IMR-90 (cell line): ENCODE measurements around the gene KCNQ1. TPM values are rescaled to one million over a fixed set of nuclear protein-coding genes. Genes with fewer than 3 reads are reported as not detected.

Experiments
- ATAC-seq: fragments of 200-7000 bp; cut with Tn5 transposase; 2 replicates; pipeline ENCODE4 v1.9.1; 2020; ENCODE audit warnings: low read depth, mild to moderate bottlenecking, moderate library complexity
- BruUV-seq: library from RNA; stranded (reverse); fragments of 400-500 nt; replicated peaks from 2 replicates; lab custom pipeline; 2021; lab: Mats Ljungman, UMichigan
- CTCF ChIA-PET: fragments of 300-600 bp; formaldehyde crosslinking; extraction: SDS; loops from one replicate; lab custom pipeline; 2021; ENCODE audit warnings: antibody characterized with exemption; lab: Yijun Ruan, JAX
- POLR2A ChIA-PET: fragments of 300-600 bp; sonication (Branson Sonifier 250); formaldehyde crosslinking; loops from one replicate; lab custom pipeline; 2022; ENCODE audit warnings: antibody characterized with exemption; ENCODE audit not compliant: unreplicated experiment; lab: Charles Lee
- DNase-seq: peaks from one replicate; pipeline ENCODE4 v3.0.0; 2013
- H2AFZ ChIP-seq: replicated peaks from 2 replicates; pipeline ENCODE3; 2013; ENCODE audit warnings: low read length, mild to moderate bottlenecking; ENCODE audit not compliant: poor library complexity
- H2AK5ac ChIP-seq: 2 replicates; pipeline ENCODE4 v1.6.1; 2013; ENCODE audit warnings: low read depth, low read length, inconsistent platforms
- H2AK9ac ChIP-seq: replicated peaks from 2 replicates; pipeline ENCODE3; 2013; ENCODE audit warnings: mild to moderate bottlenecking, low read depth, low read length, moderate library complexity; ENCODE audit not compliant: poor library complexity
- H2BK120ac ChIP-seq: 2 replicates; pipeline ENCODE4 v1.6.1; 2013; ENCODE audit warnings: low read depth, low read length, inconsistent platforms
- H2BK15ac ChIP-seq: 3 replicates; pipeline ENCODE4 v1.6.1; 2013; ENCODE audit warnings: low read depth, low read length, inconsistent platforms
- H2BK20ac ChIP-seq: 2 replicates; pipeline ENCODE4 v1.6.1; 2013; ENCODE audit warnings: low read depth, mild to moderate bottlenecking, inconsistent platforms, low read length, moderate library complexity
- H2BK5ac ChIP-seq: 2 replicates; pipeline ENCODE4 v1.6.1; 2013; ENCODE audit warnings: mild to moderate bottlenecking, low read depth, low read length, inconsistent platforms; ENCODE audit not compliant: poor library complexity, severe bottlenecking
- H3K14ac ChIP-seq: replicated peaks from 2 replicates; pipeline ENCODE4 v1.6.1; 2013; ENCODE audit warnings: low read depth, low read length, inconsistent platforms
- H3K18ac ChIP-seq: 2 replicates; pipeline ENCODE4 v1.6.1; 2013; ENCODE audit warnings: low read depth, low read length, control low read depth
- H3K23ac ChIP-seq: 2 replicates; pipeline ENCODE4 v1.6.1; 2013; ENCODE audit warnings: low read depth, low read length, inconsistent platforms
- H3K27ac ChIP-seq: 2 replicates; pipeline ENCODE4 v1.5.1; 2013; ENCODE audit warnings: mild to moderate bottlenecking, control low read depth, low read length; ENCODE audit not compliant: insufficient read depth
- H3K27me3 ChIP-seq: 2 replicates; pipeline ENCODE4 v1.6.1; 2013; ENCODE audit warnings: low read length; ENCODE audit not compliant: control insufficient read depth, insufficient read depth
- H3K36me3 ChIP-seq: 2 replicates; pipeline ENCODE4 v1.6.1; 2013; ENCODE audit warnings: low read length, mixed read lengths; ENCODE audit not compliant: control insufficient read depth, insufficient read depth
- H3K4ac ChIP-seq: 2 replicates; pipeline ENCODE4 v1.6.1; 2013; ENCODE audit warnings: low read depth, low read length, inconsistent platforms
- H3K4me1 ChIP-seq: 2 replicates; pipeline ENCODE4 v1.6.1; 2013; ENCODE audit warnings: low read length, mixed read lengths; ENCODE audit not compliant: control insufficient read depth, insufficient read depth
- H3K4me2 ChIP-seq: 2 replicates; pipeline ENCODE4 v1.6.1; 2013; ENCODE audit warnings: low read depth, mild to moderate bottlenecking, control low read depth, low read length, moderate library complexity
- H3K4me3 ChIP-seq: 2 replicates; pipeline ENCODE4 v1.5.1; 2013; ENCODE audit warnings: low read depth, mild to moderate bottlenecking, control low read depth, low read length, moderate library complexity; ENCODE audit not compliant: insufficient read depth
- H3K56ac ChIP-seq: 2 replicates; pipeline ENCODE4 v1.6.1; 2013; ENCODE audit warnings: low read length, inconsistent platforms; ENCODE audit not compliant: insufficient read depth; ENCODE audit errors: extremely low read depth
- H3K79me1 ChIP-seq, 2 experiments: 2 replicates each; pipeline ENCODE4 v1.6.1; 2013; ENCODE audit warnings: low read length in 2 of 2, inconsistent platforms in 1 of 2, low read depth in 1 of 2
- H3K9ac ChIP-seq: 2 replicates; pipeline ENCODE4 v1.6.1; 2013; ENCODE audit warnings: low read depth, low read length, control low read depth
- H3K9me1 ChIP-seq: 2 replicates; pipeline ENCODE4 v1.6.1; 2013; ENCODE audit warnings: low read length, inconsistent platforms; ENCODE audit not compliant: insufficient read depth
- H3K9me3 ChIP-seq: 2 replicates; pipeline ENCODE4 v1.6.1; 2013; ENCODE audit warnings: low read length; ENCODE audit not compliant: control insufficient read depth, insufficient read depth
- H4K20me1 ChIP-seq: 2 replicates; pipeline ENCODE4 v1.6.1; 2013; ENCODE audit warnings: low read length, inconsistent platforms; ENCODE audit not compliant: insufficient read depth
- H4K5ac ChIP-seq: 2 replicates; pipeline ENCODE4 v1.6.1; 2013; ENCODE audit warnings: mild to moderate bottlenecking, low read depth, low read length, control low read depth
- H4K8ac ChIP-seq, 2 experiments: 2 replicates each; pipeline ENCODE4 v1.6.1; 2013; ENCODE audit warnings: low read depth in 2 of 2, low read length in 2 of 2, control low read depth in 1 of 2, inconsistent platforms in 1 of 2
- H4K91ac ChIP-seq: 2 replicates; pipeline ENCODE4 v1.6.1; 2013; ENCODE audit warnings: low read depth, low read length, inconsistent platforms; ENCODE audit not compliant: insufficient read depth
- FOS ChIP-seq: fragments of 150-350 bp; IDR thresholded peaks from 2 replicates; pipeline ENCODE4 v1.6.1; 2016; ENCODE audit warnings: low read depth, low read length
- MAFK ChIP-seq: IDR thresholded peaks from 2 replicates; pipeline ENCODE4 v1.6.1; 2012; ENCODE audit warnings: low read depth, low read length, improper control_type of control experiment
- MAZ ChIP-seq: IDR thresholded peaks from 2 replicates; pipeline ENCODE4 v1.6.1; 2012; ENCODE audit warnings: low read depth, mild to moderate bottlenecking, low read length, improper control_type of control experiment, moderate library complexity, borderline replicate concordance
- NFE2L2 ChIP-seq: fragments of 150-350 bp; IDR thresholded peaks from 2 replicates; pipeline ENCODE4 v1.6.1; 2016; ENCODE audit warnings: low read depth, mild to moderate bottlenecking, low read length
- RAD21 ChIP-seq: IDR thresholded peaks from 2 replicates; pipeline ENCODE4 v1.6.1; 2012; ENCODE audit warnings: low read length, improper control_type of control experiment
- SMC3 ChIP-seq: fragments of 150-350 bp; IDR thresholded peaks from 2 replicates; pipeline ENCODE4 v1.6.1; 2016; ENCODE audit warnings: low read depth, mild to moderate bottlenecking, antibody characterized with exemption, low read length, moderate library complexity
- USF2 ChIP-seq: fragments of 150-350 bp; IDR thresholded peaks from 2 replicates; pipeline ENCODE4 v1.6.1; 2017; ENCODE audit warnings: mild to moderate bottlenecking, antibody characterized with exemption, low read length, low read depth
- WGBS, 2 experiments: methylation state at CpG; one replicate each; pipeline versions ENCODE4 v1.1.5 to v1.1.7; 2013; ENCODE audit warnings: missing lambda C conversion rate in 2 of 2; ENCODE audit not compliant: insufficient read length in 1 of 2; ENCODE audit errors: extremely low coverage in 2 of 2; 5-methylcytosine and 5-hydroxymethylcytosine counted together
- dilution Hi-C: fragments of 300-500 bp; cut with HindIII; formaldehyde crosslinking; loops from one replicate; pipeline ENCODE4 v1.14.3; 2018; ENCODE audit warnings: low sequenced_read_pairs; ENCODE audit not compliant: unreplicated experiment
- in situ Hi-C: fragments of 300-500 bp; cut with MboI; formaldehyde crosslinking; loops from 3 replicates; pipeline ENCODE4 v1.14.3; 2019; ENCODE audit warnings: low sequenced_read_pairs, inconsistent platforms, mixed read lengths
- intact Hi-C: fragments of 100-400 bp; cut with micrococcal nuclease; formaldehyde crosslinking; loops from 2 replicates; pipeline ENCODE4 v1.10.0; 2022
- polyA plus RNA-seq, 3 experiments: library from polyadenylated mRNA; depleted of rRNA; stranded (reverse); fragments of >200 nt; gene quantifications; 2 replicates each; pipeline ENCODE4 v1.2.3, GENCODE V29; 2012; ENCODE audit warnings: low replicate concordance in 1 of 3
- total RNA-seq: library from RNA; depleted of rRNA; stranded (reverse); fragments of >200 nt; gene quantifications from 2 replicates; pipeline ENCODE4 v1.2.3, GENCODE V29; 2012
- TF ChIP-seq, protein P1 (sequence below): conservative IDR thresholded peaks from 2 replicates; pipeline ENCODE4 v1.5.1; 2012; ENCODE audit warnings: mild to moderate bottlenecking, low read depth, low read length, improper control_type of control experiment

KCNQ1 gene
- total and polyA plus RNA-seq, 2 of the 4 experiments (the other 2 are of a cell fraction) = 0.07 TPM; not detected in 1

DNA sequence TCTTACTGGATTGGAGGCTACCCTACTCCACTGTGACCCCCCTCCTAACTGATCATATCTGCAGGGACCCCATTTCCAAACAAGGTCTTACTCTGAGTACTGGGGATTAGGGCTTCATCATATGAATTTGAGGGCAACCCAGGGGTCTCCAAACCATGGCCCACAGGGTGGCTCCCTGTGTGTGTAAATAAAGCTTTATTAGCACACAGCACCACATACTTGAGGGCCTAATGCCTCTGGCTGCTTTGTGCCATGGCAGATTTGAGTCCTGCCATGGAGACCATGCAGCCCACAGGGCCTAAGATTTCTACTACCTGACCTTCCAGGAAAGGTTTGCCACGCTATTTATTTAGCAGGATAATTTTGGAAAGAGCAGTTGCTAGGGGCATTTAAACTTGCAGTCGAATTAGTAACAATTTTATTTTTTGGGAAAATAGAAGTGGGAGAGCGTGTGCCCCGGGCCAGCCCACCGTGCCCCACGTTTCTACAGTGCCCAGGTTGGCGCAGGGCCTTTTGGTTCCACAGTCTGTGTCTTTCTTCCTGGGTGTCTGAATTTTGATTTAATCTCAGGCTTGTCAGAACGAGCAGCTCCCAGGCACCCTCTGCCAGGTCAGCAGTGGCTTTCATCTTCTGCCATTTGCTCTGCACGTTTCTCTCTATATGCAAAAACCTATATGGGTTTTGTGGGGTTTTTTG, 92.3 kb downstream of the KCNQ1 start:
- Histone ChIP-seq H2AFZ (no peak overlapping the region), H3K18ac (no peak overlapping the region), H2BK5ac (no peak overlapping the region), H3K27me3 (peaks cover 18% of the 10 kb centered on the region; the same call in 1 of the 2 replicates), H2AK5ac (no peak overlapping the region), H3K9me1 (peaks cover 3% of the 10 kb centered on the region), H3K9me3 (no peaks in the 10 kb centered on the region), H2BK20ac (no peak overlapping the region), H4K91ac (no peak overlapping the region), H3K14ac (no peak overlapping the region), H3K79me1 (no peaks in the 10 kb centered on the region), H3K4ac (no peak overlapping the region), H3K27ac (no peak overlapping the region), H3K4me3 (no peak overlapping the region), H2BK15ac (no peak overlapping the region), H4K20me1 (no peaks in the 10 kb centered on the region; the same call in 1 of the 2 replicates), H4K5ac (no peak overlapping the region), H4K8ac (no peak overlapping the region), H3K9ac (no peak overlapping the region), H3K4me1 (peaks cover 14% of the 10 kb centered on the region), H2BK120ac (no peak overlapping the region), H3K4me2 (no peak overlapping the region), H3K56ac (no peak overlapping the region), H3K23ac (no peak overlapping the region), H3K36me3 (no peaks in the 10 kb centered on the region), H2AK9ac (no peak overlapping the region)
- no TSS peak for BruUV-seq
- ATAC-seq (no peak), DNase-seq (no peak)
- dilution Hi-C loops = no loop called here
- ChIA-PET CTCF (no interaction called here), POLR2A (no interaction called here)
- no peak for TF ChIP-seq NFE2L2
- no peak for TF ChIP-seq SMC3
- no peak for TF ChIP-seq FOS
- TF ChIP-seq MAZ = no peak
- TF ChIP-seq RAD21 = no peak
- TF ChIP-seq USF2 = no peak
- no peak for TF ChIP-seq MAFK
- TF ChIP-seq, protein P1, sequence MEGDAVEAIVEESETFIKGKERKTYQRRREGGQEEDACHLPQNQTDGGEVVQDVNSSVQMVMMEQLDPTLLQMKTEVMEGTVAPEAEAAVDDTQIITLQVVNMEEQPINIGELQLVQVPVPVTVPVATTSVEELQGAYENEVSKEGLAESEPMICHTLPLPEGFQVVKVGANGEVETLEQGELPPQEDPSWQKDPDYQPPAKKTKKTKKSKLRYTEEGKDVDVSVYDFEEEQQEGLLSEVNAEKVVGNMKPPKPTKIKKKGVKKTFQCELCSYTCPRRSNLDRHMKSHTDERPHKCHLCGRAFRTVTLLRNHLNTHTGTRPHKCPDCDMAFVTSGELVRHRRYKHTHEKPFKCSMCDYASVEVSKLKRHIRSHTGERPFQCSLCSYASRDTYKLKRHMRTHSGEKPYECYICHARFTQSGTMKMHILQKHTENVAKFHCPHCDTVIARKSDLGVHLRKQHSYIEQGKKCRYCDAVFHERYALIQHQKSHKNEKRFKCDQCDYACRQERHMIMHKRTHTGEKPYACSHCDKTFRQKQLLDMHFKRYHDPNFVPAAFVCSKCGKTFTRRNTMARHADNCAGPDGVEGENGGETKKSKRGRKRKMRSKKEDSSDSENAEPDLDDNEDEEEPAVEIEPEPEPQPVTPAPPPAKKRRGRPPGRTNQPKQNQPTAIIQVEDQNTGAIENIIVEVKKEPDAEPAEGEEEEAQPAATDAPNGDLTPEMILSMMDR = no peak
- intact Hi-C loops = no loop called here
- in situ Hi-C loops = no loop called here
- WGBS, 2 experiments = no CpG with 5 or more reads among the region's 9 CpGs
